CD4-positive, CD25-positive, alpha-beta regulatory T cell (primary cell): ENCODE data around the gene PPP1R9A. TPM values are rescaled to one million over a fixed set of nuclear protein-coding genes. Genes with fewer than 3 reads are reported as not detected.

Experiments used
- ATAC-seq, 2 donors: fragments of 150-1000 bp; cut with Tn5 transposase; one replicate each; pipeline ENCODE4 v1.10.0; 2021; ENCODE audit warnings: low read depth in 2 of 2, moderate number of reproducible peaks in 2 of 2, moderate library complexity in 1 of 2
- DNase-seq, 3 donors: peaks; one replicate each; pipeline versions ENCODE4 v3.0.0 to v3.0.0-alpha.2; 2012 to 2022; ENCODE audit warnings: mixed read lengths in 1 of 3
- H3K27ac ChIP-seq: one replicate; pipeline ENCODE4 v1.7.0; 2013; ENCODE audit warnings: mild to moderate bottlenecking, low read length; ENCODE audit not compliant: insufficient read depth, poor library complexity, severe bottlenecking
- H3K27me3 ChIP-seq: one replicate; pipeline ENCODE4 v1.7.0; 2013; ENCODE audit warnings: low read length; ENCODE audit not compliant: control insufficient read depth, insufficient read depth
- H3K36me3 ChIP-seq: one replicate; pipeline ENCODE4 v1.7.0; 2013; ENCODE audit warnings: mild to moderate bottlenecking, low read length, moderate library complexity; ENCODE audit not compliant: control insufficient read depth, insufficient read depth
- H3K4me1 ChIP-seq: 2 replicates; pipeline ENCODE4 v1.7.0; 2013; ENCODE audit warnings: mild to moderate bottlenecking, low read length; ENCODE audit not compliant: insufficient read depth, control insufficient read depth, poor library complexity, severe bottlenecking
- H3K4me3 ChIP-seq: one replicate; pipeline ENCODE4 v1.7.0; 2013; ENCODE audit warnings: low read depth, mild to moderate bottlenecking, low read length, moderate library complexity
- H3K9me3 ChIP-seq, 2 experiments: 1 replicate in 1 of 2; 2 replicates in 1 of 2; pipeline ENCODE4 v1.7.0; 2013; ENCODE audit warnings: low read length in 2 of 2, mild to moderate bottlenecking in 1 of 2, moderate library complexity in 1 of 2; ENCODE audit not compliant: control insufficient read depth in 2 of 2
- H3K27ac Mint-ChIP-seq, 3 donors: one replicate each; pipeline ENCODE4 v1.8.0; 2020 to 2022; ENCODE audit warnings: mild to moderate bottlenecking in 3 of 3, mixed read lengths in 3 of 3, moderate library complexity in 2 of 3
- H3K27me3 Mint-ChIP-seq: one replicate; pipeline ENCODE4 v1.8.0; 2022; ENCODE audit warnings: mild to moderate bottlenecking, mixed read lengths
- H3K36me3 Mint-ChIP-seq: one replicate; pipeline ENCODE4 v1.8.0; 2020; ENCODE audit warnings: mixed read lengths
- H3K4me1 Mint-ChIP-seq, 4 donors: one replicate each; pipeline ENCODE4 v1.8.0; 2020 to 2022; ENCODE audit warnings: mixed read lengths in 4 of 4, mild to moderate bottlenecking in 1 of 4
- H3K4me3 Mint-ChIP-seq, 4 donors: one replicate each; pipeline ENCODE4 v1.8.0; 2020 to 2022; ENCODE audit warnings: mild to moderate bottlenecking in 4 of 4, mixed read lengths in 4 of 4, moderate library complexity in 3 of 4
- H3K9me3 Mint-ChIP-seq, 7 donors: one replicate each; pipeline ENCODE4 v1.8.0; 2020 to 2022; ENCODE audit warnings: mixed read lengths in 7 of 7, mild to moderate bottlenecking in 3 of 7, moderate library complexity in 2 of 7
- polyA plus RNA-seq, 4 donors: library from polyadenylated mRNA; unstranded; fragments of 300-500 nt; fragmentation: Illumina TruSeq; gene quantifications; one replicate each; pipeline ENCODE4 v1.2.3, GENCODE V29; 2021
- total RNA-seq: library from RNA; stranded (reverse); gene quantifications from one replicate; pipeline ENCODE4 v1.2.3, GENCODE V29; 2022

Gene PPP1R9A
- total and polyA plus RNA-seq, 5 donors from 2014 or later, result not detected

DNA sequence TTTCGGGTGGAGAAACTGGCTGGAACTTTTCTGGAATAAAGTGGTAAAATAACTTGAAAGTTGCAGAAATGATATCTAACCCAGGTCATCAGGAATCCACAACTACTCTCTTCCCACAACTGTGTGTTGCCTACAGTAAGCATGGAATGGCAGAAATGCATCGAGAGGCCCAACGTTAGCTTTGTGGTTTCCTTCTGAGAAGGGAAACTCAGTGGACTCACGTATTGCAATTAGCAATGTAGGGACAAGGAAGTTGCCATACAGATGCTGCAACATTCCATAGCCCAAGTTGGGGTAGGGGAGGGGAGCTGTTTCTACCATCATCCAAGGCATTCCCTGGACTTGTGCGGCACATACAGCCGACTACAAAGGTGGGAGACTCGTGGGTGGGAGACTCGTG is 415.0 kb downstream of the PPP1R9A start:
- H3K36me3 ChIP-seq, result no peaks in the 10 kb centered on the region
- H3K9me3 ChIP-seq, result no peaks in the 10 kb centered on the region
- no peak overlapping the region for H3K27ac Mint-ChIP-seq
- no peak overlapping the region for H3K27ac ChIP-seq
- H3K36me3 Mint-ChIP-seq, result no peaks in the 10 kb centered on the region
- no peaks in the 10 kb centered on the region for H3K27me3 Mint-ChIP-seq
- no peak overlapping the region for H3K4me3 ChIP-seq
- ATAC-seq, result no peak
- H3K4me1 ChIP-seq, result no peaks in the 10 kb centered on the region
- H3K9me3 Mint-ChIP-seq, result peaks cover 0 to 5% (median 0%) of the 10 kb centered on the region in 7 donors
- no peak overlapping the region for H3K4me3 Mint-ChIP-seq
- peaks cover 0 to 5% (median 0%) of the 10 kb centered on the region in 4 donors for H3K4me1 Mint-ChIP-seq
- peaks cover 2% of the 10 kb centered on the region for H3K27me3 ChIP-seq
- no peak for DNase-seq

DNA sequence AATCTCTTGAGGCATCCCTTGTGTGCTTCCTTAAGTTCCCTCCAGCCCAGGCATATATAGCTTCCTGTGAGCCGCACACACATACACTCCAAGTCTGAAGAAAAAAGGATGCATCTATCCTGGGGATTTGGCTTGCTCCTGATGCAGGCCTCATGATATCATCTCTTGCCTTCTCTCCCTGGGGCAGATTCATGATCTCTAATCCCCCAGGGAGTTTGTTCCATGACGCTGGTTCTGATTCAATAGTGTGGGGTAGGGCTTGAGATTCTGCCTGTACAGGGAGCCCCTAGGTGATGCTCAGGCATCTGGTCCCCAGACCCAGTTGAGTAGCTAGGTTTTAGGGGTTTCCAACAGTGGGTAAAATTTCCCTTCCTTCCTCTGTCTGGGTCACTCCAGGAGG is 415.5 kb downstream of the PPP1R9A start:
- H3K36me3 Mint-ChIP-seq, result no peaks in the 10 kb centered on the region
- H3K4me1 Mint-ChIP-seq, result peaks cover 0 to 5% (median 0%) of the 10 kb centered on the region in 4 donors
- Histone ChIP-seq H3K27me3 (peaks cover 2% of the 10 kb centered on the region), H3K4me3 (no peak overlapping the region), H3K36me3 (no peaks in the 10 kb centered on the region), H3K4me1 (no peaks in the 10 kb centered on the region), H3K27ac (no peak overlapping the region), H3K9me3 (no peaks in the 10 kb centered on the region)
- H3K27me3 Mint-ChIP-seq, result peaks cover 4% of the 10 kb centered on the region
- peaks cover 0 to 6% (median 0%) of the 10 kb centered on the region in 7 donors for H3K9me3 Mint-ChIP-seq
- no peak overlapping the region for H3K4me3 Mint-ChIP-seq
- ATAC-seq, result no peak
- no peak overlapping the region for H3K27ac Mint-ChIP-seq
- DNase-seq, result no peak

DNA sequence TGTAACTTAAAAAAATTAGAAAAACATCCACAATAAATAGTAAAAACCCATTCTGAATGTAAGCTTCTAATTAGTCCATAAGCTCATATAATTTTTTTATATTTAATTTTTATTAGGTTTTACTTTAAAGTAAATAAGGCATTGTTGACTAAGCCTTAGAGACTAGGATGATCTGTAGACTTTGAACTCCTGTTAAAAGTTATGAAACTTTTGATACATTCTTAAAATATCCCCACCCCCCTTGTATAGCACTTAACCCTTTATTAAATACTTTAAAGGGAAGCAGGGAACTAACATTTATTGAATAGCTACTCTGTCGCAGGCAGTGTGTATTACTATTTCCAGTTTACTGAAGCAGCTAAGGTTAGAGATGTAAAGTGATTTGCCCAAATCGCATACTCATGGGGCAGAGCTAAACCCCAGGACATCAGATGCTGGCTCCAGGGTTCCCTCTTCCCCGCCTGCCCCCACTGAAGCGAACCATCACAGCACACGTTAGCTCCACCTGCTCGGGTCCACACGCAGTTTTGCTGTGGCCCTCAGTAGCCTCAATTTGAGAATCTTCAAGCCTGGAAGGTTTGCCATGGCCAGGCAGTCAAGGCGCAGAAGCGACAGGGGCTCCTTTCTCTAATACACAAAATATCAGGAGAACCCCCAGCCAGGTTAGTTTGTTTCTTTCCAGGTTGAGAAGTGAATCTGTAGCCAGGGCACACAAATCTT is 416.2 kb downstream of the PPP1R9A start:
- H3K36me3 Mint-ChIP-seq, result no peaks in the 10 kb centered on the region
- no peak overlapping the region for H3K27ac Mint-ChIP-seq
- peaks cover 0 to 7% (median 0%) of the 10 kb centered on the region in 7 donors for H3K9me3 Mint-ChIP-seq
- no peaks in the 10 kb centered on the region for H3K4me1 ChIP-seq
- H3K27me3 Mint-ChIP-seq, result peaks cover 5% of the 10 kb centered on the region
- ATAC-seq (no peak), DNase-seq (no peak)
- no peak overlapping the region for H3K4me3 ChIP-seq
- H3K27ac ChIP-seq, result no peak overlapping the region
- peaks cover 2% of the 10 kb centered on the region for H3K27me3 ChIP-seq
- no peaks in the 10 kb centered on the region for H3K36me3 ChIP-seq
- H3K4me3 Mint-ChIP-seq, result no peak overlapping the region
- no peaks in the 10 kb centered on the region for H3K9me3 ChIP-seq
- peaks cover 0 to 2% (median 0%) of the 10 kb centered on the region in 4 donors for H3K4me1 Mint-ChIP-seq

DNA sequence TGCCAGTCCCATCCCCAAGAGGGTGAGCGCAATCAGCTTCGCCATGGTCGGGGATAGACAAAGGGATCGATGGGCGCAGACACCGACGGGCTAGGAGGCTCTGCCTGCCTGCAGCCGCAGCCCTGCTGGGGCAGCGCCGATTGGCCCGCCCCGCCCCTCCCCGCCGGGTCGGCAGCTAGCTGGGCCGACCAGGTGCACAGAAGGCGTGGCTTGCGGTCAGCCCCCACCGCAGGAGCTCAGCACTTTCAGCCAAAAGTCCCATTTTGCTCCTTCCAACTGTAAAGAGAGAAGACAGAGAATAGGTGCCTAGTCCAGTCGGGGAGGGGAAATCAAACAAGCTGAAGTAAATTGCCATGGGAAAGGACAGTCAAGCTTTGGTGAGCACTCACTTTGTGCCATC is 417.0 kb downstream of the PPP1R9A start, which contains the start of gene PON1:
Gene PON1 (minus strand): TSS at position 102 of the 400 bp plus-strand sequence. CDS start 57 bp downstream, at position 45.
- Mint-ChIP-seq H3K27me3 (peaks cover 5% of the 10 kb centered on the region), H3K4me1 (peaks cover 0 to 2% (median 0%) of the 10 kb centered on the region in 4 donors), H3K27ac (peak within 1 kb of the TSS in 1 of 3 donors; percentile 9), H3K9me3 (peaks cover 0 to 7% (median 0%) of the 10 kb centered on the region in 7 donors), H3K36me3 (no peaks in the 10 kb centered on the region), H3K4me3 (no peak within 1 kb of the TSS)
- Histone ChIP-seq H3K4me1 (no peaks in the 10 kb centered on the region), H3K27me3 (peaks cover 2% of the 10 kb centered on the region), H3K4me3 (no peak within 1 kb of the TSS), H3K36me3 (no peaks in the 10 kb centered on the region), H3K27ac (no peak within 1 kb of the TSS), H3K9me3 (no peaks in the 10 kb centered on the region)
- DNase-seq (peak in 1 of 3 donors; percentile 24), ATAC-seq (no peak)

DNA sequence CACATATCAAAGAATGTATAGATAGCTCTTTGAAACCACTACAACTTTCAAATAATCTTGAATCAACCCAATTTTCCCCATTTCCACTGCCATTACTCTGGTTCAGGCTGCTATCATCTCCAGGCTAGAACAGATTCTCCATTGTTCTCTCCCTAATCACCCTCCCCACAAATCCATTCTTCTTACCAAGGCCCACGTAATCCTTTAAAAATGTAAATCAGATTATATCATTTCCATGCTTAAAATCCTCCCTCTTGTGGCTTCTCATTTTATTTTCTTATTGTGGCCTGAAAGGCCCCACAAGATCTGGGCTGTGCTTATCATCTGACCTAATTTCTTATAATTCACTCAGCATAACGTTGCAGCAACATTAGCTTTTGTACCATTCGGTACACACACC is 420.0 kb downstream of the PPP1R9A start:
- Mint-ChIP-seq H3K27me3 (peaks cover 5% of the 10 kb centered on the region), H3K9me3 (peaks cover 0 to 4% (median 0%) of the 10 kb centered on the region in 7 donors), H3K27ac (no peak overlapping the region), H3K4me1 (peaks cover 6 to 13% (median 8%) of the 10 kb centered on the region in 4 donors), H3K4me3 (no peak overlapping the region), H3K36me3 (no peaks in the 10 kb centered on the region)
- no peak for ATAC-seq
- Histone ChIP-seq H3K9me3 (no peaks in the 10 kb centered on the region), H3K4me1 (no peaks in the 10 kb centered on the region), H3K4me3 (no peak overlapping the region), H3K27me3 (peaks cover 2% of the 10 kb centered on the region), H3K36me3 (no peaks in the 10 kb centered on the region), H3K27ac (no peak overlapping the region)
- DNase-seq, result no peak

DNA sequence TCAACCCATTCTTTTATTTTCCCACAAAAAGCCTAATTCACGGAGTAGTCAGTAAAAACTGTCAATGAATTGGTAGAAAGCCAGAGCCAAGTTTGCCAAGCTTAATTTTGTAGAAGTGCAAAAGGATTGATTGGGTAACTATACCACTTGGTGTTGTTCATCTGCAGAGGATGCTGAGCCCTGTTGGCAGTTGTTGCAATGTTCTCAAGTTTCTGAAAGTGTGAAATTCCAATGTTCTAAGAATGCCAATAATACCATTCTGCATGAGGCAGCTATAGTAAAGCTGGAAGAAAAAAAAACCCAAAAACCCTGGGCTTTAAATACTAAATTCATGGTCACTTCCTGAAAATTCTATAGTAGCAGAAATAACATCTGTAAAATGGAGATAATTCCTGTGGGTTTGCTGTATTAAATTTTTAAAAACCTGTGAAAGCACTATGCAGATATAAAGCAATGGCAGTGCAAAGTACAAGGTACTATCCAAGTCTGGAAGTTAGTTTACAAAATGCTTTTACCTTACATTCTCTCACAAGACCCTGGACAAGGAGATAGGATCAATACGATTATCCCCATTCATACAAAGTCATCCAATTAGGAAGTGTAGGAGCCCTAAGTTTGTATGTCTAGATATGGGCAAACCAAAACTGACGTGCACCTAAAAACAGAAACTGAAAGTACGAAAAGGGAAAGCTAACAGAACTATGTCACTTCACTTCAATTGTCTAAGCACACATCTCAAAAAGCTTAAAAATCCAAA is 423.0 kb downstream of the PPP1R9A start:
- Mint-ChIP-seq H3K4me3 (peak overlapping the region; percentile 64 to 78 (median 72)), H3K36me3 (no peaks in the 10 kb centered on the region), H3K9me3 (peaks cover 0 to 4% (median 0%) of the 10 kb centered on the region in 7 donors), H3K27me3 (peaks cover 5% of the 10 kb centered on the region), H3K27ac (peak overlapping the region; percentile 8 to 54 (median 45)), H3K4me1 (peaks cover 6 to 10% (median 8%) of the 10 kb centered on the region in 4 donors)
- Histone ChIP-seq H3K27ac (no peak overlapping the region), H3K4me3 (peak overlapping the region; percentile 85), H3K4me1 (no peaks in the 10 kb centered on the region), H3K27me3 (peaks cover 2% of the 10 kb centered on the region), H3K36me3 (no peaks in the 10 kb centered on the region), H3K9me3 (no peaks in the 10 kb centered on the region)
- DNase-seq (peak in 2 of 3 donors; percentile 17 to 67), ATAC-seq (no peak)

DNA sequence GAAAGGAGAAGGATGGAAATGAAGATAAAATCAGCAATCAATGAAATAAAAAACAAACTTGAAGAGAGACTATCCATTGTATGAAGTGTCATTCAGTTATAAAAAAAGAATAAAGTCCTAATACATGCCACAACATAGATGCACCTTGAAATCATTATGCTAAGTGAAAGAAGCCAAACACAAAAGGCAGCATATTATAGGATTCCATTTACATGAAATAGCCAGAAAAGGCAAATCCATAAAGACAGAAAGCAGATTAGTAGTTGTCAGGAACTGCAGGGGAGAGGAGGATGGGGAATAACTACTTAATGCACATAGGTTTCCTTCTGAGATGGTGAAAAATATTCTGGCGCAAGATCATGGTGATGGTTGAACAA is 423.6 kb downstream of the PPP1R9A start:
- DNase-seq (no peak), ATAC-seq (no peak)
- Mint-ChIP-seq H3K4me3 (peak overlapping the region; percentile 64 to 78 (median 72)), H3K36me3 (no peaks in the 10 kb centered on the region), H3K9me3 (peaks cover 0 to 4% (median 0%) of the 10 kb centered on the region in 7 donors), H3K4me1 (peaks cover 6 to 10% (median 8%) of the 10 kb centered on the region in 4 donors), H3K27ac (peak overlapping the region; percentile 8 to 54 (median 16)), H3K27me3 (peaks cover 5% of the 10 kb centered on the region)
- Histone ChIP-seq H3K27ac (no peak overlapping the region), H3K36me3 (no peaks in the 10 kb centered on the region), H3K4me3 (peak overlapping the region; percentile 85), H3K27me3 (no peaks in the 10 kb centered on the region), H3K9me3 (no peaks in the 10 kb centered on the region), H3K4me1 (no peaks in the 10 kb centered on the region)
